Islet of Langerhans (tissue), 1 donor: ENCODE measurements around the gene TMEM87A.
"Not testable (repeated sequence)": the region's sequence is repeated elsewhere in the genome, so short reads cannot be mapped to it uniquely, and the experiment has no call there.

Experiments
- FAIRE-seq: peaks from one replicate; lab custom pipeline; 2011; peaks lifted over from hg19 to GRCh38; lab: Jason Lieb, UNC

The TMEM87A gene

GRCh38 chr15:42272939-42273899 lies at the start of gene TMEM87A, which contains the start of gene GANC:
TSS of gene TMEM87A (minus strand) at chr15:42273433. CDS start at chr15:42273398, 35 bp downstream.
TSS of gene GANC (plus strand) at chr15:42273201. CDS start at chr15:42274482, 1,281 bp downstream.
- peak; percentile 66 for FAIRE-seq

- no peak for FAIRE-seq
These were observed 46.0 kb upstream of the TMEM87A start for GRCh38 chr15:42319206-42319605.

GRCh38 chr15:42316282-42316805 lies 43.1 kb upstream of the TMEM87A start:
- FAIRE-seq: not testable (repeated sequence)

GRCh38 chr15:42315521-42315920 lies 42.3 kb upstream of the TMEM87A start:
- FAIRE-seq: no peak

- FAIRE-seq: no peak
These were observed 41.6 kb upstream of the TMEM87A start for GRCh38 chr15:42314818-42315217.

- FAIRE-seq: no peak
These were observed 40.2 kb upstream of the TMEM87A start for GRCh38 chr15:42313463-42313862.

- no peak for FAIRE-seq
These were observed 33.4 kb upstream of the TMEM87A start for GRCh38 chr15:42306681-42307080.

GRCh38 chr15:42301004-42301403 lies 27.8 kb upstream of the TMEM87A start:
- not testable (repeated sequence) for FAIRE-seq

- FAIRE-seq: no peak
These were observed 15.9 kb upstream of the TMEM87A start for GRCh38 chr15:42289166-42289565.

- no peak for FAIRE-seq
These were observed 14.7 kb upstream of the TMEM87A start for GRCh38 chr15:42287931-42288330.

- no peak for FAIRE-seq
These were observed 13.3 kb upstream of the TMEM87A start for GRCh38 chr15:42286445-42287029.

GRCh38 chr15:42285034-42285433 lies 11.8 kb upstream of the TMEM87A start:
- no peak for FAIRE-seq

- no peak for FAIRE-seq
These were observed 11.3 kb upstream of the TMEM87A start for GRCh38 chr15:42284551-42284950.

- no peak for FAIRE-seq
These were observed 10.4 kb upstream of the TMEM87A start for GRCh38 chr15:42283671-42284070.

- no peak for FAIRE-seq
These were observed 9.7 kb upstream of the TMEM87A start for GRCh38 chr15:42282926-42283325.

GRCh38 chr15:42282344-42282743 lies 9.1 kb upstream of the TMEM87A start:
- no peak for FAIRE-seq

GRCh38 chr15:42279234-42279723 lies 6.0 kb upstream of the TMEM87A start:
- FAIRE-seq: no peak

GRCh38 chr15:42276762-42277161 lies 3.5 kb upstream of the TMEM87A start:
- FAIRE-seq: no peak

GRCh38 chr15:42275780-42276391 lies 2.7 kb upstream of the TMEM87A start:
- no peak for FAIRE-seq

GRCh38 chr15:42274702-42274989 lies 1.4 kb upstream of the TMEM87A start:
- FAIRE-seq: no peak

- FAIRE-seq: no peak
These were observed 868 bp upstream of the TMEM87A start for GRCh38 chr15:42273900-42274701.

- no peak for FAIRE-seq
These were observed 2.2 kb downstream of the TMEM87A start for GRCh38 chr15:42270996-42271395.
